Measurements from ENCODE around the gene DPF3.

The DPF3 gene

DNA sequence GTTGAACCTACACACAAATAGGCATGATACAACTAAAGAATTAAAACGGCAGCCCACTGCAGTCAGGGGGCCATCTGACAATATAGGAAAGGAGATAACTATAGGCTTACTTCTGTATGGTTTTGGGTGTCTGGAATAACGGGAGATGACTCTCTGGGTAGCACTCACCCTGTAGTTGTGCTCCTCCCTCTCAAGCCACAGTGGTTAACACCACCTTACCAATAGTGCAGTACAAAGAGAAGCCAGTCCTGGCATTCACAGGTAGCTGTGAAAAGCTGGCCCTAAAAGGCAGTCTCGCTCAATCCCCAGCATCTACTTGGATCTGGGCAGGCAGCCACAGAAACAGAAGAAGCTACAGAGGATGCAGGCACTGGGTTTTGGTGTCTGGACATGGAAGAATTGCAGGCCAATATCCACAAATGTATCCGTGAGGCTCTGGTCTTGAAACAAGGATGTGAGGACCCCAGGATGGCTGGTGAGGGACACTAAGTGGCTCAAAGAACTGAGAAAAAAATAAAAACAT lies 93.0 kb downstream of the DPF3 start:
- no peak for DNase-seq (ENCODE audit: low spot score)

DNA sequence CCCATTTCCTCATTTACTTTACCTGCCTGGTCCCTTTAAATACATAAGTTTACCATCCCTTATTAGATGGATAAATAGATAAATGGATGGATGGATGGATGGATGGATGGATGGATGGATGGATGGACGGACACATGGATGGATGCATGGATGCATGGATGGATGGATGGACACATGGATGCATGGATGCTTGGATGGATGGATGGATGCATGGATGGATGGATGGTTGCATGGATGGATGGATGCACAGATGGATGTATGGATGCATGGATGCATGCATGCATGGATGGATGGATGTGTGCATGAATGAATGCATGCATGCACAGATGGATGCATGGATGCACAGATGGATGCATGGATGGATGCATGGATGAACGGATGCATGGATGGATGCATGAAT lies 93.6 kb downstream of the DPF3 start:
- DNase-seq (ENCODE audit: low spot score) = no peak

DNA sequence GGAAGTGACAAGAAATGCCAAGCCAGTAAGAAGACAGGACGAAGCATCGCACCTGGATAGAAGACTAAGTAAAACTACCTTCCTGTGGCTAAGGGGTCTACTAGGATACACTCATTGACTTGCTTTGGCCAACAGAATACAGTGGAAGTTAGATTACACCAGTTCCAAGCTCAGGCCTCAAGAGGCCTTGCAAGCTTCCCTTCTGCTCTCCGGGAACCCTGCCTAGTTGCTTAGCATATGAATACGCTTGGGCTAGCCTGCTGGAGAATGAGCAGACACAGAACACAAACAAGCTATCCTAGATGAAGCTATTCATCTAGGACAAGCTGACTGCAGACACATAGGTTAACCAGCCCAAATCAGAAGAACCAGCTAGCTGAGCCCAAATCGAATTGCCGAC lies 97.0 kb downstream of the DPF3 start:
- DNase-seq (ENCODE audit: low spot score) = no peak

DNA sequence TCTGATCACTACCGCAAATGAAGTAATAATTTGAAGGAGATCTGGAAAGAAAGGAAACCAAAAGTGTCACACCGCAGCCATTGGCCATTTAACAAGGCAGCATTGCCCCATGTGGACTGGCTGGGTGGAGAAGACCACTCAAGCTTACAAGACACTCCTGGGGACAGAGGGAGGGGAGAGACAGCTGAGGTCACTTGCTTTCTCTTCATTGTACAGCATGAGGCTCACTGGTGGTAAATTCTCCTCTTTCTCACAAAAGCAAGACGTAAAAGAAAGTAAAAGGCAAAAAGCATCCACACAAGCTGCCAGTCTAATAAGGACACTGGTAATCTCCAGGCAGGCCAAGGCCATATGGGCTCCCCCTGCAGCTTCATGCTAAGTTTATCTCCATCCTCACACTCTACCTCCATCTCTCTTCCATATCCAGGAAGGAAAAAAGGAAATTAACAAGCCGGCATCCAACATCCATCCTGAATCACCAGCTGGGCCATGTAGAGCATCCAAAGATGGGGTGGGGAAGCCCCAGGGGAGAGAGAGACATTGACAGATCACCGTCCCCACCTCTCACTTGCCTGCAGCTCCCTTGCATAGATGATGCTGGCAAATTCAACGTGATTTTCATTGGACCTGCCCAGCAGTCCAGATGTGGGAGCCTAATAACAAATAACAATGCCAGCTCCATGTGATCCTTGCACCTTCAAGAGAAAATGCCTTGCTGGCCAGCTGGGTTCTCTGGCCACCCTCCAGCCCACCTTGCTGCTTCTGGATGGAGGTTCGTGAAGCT lies 100.6 kb downstream of the DPF3 start:
- DNase-seq (ENCODE audit: low spot score) = no peak

DNA sequence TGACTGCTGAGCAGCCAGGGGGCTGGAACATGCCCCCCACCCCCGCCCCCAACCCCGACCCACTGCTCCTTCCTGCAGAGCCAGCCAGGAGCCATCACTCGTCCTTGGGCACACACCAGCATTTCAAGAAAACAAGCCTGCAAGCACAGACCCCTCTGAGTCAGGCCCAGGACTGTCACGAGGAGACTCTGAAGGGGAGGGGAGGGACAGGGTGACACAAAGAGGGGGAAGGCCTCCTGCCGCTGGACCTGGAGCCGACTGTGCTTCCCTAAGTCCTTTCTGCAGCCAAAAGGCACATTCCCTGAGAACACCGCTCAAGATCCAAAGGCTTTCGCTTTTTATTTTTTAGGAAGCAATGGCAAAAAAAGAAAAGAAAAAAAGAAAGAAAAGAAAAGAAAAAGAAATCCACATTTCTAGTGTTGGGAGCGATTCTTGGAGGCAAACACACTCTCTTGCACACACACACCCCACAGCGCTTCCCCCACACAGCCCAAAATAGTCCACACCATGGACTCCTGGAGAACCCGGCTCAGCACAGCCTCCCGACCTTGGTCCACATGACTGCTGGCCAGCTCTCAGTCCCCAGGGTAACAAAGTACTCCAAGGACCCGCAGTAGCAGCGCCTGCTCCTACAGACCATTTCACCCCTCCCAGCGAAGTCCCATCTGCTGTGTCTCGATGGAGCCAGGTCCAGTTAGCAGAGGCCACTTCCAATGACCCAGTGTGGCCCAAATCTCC lies 101.7 kb downstream of the DPF3 start:
- DNase-seq (ENCODE audit: low spot score) = no peak

DNA sequence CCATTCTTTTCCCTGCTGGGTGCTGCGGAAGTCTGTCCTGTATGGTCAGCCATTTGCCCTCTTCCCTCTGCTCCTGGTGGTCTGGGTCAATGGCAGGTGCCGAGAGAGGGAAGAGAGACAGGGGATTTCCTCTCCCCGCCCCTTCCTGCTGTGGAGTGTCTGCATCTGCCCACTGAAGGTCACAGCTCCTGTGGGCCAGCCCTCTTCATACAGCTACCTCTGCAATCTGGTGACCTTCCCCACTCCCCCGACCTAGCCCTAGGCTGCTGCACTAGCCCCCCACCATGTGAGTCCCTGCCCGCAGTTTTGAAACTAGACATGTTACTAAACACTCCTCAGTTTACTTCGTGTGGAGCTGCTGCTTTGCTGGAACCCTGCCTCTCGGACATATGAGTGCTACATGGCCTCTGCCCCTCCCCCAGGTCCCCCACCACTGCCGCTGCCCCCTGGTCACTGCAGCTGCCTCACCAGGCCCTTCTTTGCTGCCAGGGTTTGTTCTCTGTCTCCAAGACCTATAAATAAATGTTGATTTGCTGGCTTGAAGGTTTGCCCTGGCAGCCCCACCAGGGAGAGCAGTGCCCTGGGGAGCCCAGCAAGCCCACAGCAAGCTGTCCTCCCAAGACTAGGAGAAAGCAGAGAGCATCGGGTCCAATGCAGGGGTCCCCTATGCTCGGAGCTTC lies 102.9 kb downstream of the DPF3 start:
- DNase-seq (ENCODE audit: low spot score) = no peak

DNA sequence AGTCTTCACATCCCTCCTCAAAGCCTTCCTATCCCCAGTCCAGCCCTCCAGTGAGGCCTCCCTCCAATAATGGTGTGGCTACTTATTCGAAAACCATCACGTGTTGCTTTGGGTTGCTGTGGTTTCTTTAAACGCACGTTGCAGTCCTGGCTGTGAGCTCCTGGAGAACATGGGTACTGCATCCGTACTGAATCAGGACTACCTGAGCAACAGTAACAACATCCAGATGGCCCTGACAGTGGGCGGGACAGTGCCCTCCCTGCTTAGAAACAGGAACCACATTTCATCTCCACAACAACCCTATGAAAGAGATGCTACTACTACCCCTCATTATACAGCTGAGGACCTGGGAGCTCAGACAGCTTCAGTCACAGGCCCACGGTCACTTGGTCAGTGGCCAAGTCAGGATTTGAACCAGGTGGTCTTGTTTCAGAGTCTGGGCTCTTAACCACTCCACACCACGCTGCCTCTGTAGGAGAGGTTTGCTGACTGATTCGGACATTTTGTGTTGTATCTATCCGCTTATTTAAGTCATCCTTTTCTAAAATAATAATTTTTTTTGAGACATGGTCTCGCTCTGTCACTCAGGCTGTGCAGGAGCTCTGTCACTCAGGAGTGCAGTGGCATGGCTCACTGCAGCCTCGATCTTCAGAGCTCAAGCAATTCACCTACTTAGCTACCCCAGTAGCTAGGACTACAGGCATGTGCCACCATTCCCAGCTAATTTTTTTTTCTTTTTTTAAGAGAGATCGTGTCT lies 104.8 kb downstream of the DPF3 start:
- no peak for DNase-seq (ENCODE audit: low spot score)

DNA sequence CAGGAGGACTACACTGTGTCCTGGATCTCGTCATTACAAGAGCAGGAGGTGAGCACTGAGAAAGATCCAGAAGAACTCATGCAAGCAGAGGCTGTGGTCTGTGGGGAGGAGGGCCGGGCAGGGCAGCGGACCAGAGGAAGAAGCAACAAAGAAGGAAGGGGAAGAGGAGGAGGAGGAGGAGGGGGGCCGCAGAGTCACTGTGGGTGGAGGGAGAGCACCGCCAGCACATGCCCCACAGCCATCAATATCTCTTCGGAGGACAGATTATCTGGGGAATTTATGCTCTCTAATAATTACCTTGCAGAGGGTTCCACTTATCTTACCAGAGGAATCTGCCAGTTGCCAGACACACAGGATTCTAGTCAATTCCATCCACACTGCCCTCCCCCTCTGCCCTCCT lies 105.6 kb downstream of the DPF3 start:
- DNase-seq (ENCODE audit: low spot score) = no peak

DNA sequence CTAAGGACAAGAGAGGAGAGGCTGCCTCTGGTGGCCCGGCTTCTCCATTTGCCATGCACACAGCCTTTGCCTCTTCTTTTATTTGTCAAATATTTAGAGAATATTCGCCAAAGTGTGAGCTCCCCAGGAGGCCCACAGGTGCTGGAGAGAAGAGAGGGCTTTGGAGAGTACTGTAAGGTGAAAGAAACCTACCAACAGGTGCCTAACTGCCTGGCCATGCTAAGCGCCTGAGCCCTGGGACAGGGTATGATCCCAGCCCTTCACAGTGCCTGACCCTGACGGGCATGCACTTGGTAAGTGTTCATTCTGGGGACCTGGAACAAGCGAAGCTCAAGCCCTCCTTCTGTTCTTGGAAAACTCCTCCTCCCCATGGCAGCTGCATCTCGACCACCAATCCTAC lies 106.1 kb downstream of the DPF3 start:
- no peak for DNase-seq (ENCODE audit: low spot score)

DNA sequence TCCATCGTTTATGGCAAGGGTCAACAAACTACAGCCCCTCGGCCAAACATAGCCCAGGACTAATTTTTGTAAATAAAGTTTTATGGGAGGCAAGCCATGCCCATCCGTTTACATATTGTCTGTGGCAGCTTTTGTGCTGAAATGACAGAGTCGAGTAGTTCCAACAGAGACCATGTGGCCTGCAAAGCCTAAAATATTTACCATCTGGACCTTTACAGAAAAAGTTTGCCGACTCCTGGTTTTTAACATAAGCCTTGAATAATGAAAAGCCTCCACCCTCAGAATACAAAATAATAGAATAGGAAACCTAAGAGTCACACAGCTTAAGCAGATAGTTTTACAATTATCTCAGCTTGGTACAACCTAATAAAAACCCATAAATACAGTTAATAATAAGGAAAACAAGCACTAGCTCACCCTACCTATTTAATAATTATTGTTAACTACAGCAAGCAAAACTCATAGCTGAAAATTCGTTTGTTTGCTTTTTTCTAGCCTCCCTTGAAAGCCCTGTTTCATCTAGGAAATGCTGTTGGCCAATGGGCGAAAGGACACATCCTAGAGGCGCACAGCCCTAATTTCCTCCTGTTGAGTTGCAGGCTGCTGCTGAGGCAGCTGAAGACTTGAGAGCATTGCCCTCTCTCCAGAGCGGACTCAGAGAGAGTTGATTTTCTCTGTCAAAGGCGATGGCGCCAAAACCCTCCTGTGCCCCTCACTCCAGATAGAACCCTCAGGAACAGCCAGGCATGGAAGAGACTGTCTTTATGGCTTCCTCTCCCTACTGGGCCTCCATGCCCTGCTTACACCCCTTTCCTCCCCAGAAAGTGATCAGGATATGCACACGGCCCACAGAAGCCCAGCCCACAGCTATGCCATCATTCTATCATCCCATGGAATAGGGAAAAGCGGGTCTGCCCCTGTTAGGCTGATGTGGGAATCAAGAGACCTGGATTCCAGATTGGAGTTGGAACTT lies 107.2 kb downstream of the DPF3 start:
- DNase-seq (ENCODE audit: low spot score) = no peak

DNA sequence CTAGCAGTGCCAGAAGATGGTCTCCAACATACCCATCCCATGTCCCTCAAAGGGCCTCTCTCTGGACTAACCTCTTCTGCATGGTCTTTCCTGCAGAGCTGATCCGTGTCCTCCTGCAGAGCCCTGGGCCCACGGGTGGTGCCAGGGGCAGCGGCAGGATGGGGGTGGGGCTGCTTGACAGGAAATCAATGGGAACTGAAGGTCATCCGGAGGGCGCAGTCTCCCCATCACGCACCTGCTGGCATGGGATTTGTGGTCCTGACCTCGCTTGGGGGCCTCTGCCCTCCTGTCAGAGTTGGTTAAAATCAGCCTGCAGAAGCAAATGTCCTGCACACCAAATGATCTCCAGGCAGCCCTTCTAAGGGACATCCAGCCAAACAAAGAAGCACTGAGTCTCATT lies 110.2 kb downstream of the DPF3 start:
- no peak for DNase-seq (ENCODE audit: low spot score)

DNA sequence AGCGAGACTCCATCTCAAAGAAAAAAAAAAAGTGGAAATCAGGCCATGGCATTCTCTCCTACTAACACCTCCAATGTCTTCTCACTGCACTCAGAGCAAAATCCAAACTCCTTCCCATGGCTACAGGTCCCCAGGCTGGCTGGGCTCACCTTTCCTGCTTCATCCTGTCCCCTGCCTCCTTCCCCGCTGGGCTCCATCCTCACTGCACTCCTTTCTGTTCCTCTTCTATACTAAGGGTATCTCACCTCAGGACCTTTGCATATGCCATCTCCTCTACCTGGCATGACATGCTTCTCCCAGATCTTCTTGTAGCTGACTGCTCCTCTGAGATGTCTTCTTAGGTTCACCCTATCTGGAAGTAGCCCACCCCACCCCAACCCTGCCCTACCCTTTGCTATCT lies 111.1 kb downstream of the DPF3 start:
- no peak for DNase-seq (ENCODE audit: low spot score)

DNA sequence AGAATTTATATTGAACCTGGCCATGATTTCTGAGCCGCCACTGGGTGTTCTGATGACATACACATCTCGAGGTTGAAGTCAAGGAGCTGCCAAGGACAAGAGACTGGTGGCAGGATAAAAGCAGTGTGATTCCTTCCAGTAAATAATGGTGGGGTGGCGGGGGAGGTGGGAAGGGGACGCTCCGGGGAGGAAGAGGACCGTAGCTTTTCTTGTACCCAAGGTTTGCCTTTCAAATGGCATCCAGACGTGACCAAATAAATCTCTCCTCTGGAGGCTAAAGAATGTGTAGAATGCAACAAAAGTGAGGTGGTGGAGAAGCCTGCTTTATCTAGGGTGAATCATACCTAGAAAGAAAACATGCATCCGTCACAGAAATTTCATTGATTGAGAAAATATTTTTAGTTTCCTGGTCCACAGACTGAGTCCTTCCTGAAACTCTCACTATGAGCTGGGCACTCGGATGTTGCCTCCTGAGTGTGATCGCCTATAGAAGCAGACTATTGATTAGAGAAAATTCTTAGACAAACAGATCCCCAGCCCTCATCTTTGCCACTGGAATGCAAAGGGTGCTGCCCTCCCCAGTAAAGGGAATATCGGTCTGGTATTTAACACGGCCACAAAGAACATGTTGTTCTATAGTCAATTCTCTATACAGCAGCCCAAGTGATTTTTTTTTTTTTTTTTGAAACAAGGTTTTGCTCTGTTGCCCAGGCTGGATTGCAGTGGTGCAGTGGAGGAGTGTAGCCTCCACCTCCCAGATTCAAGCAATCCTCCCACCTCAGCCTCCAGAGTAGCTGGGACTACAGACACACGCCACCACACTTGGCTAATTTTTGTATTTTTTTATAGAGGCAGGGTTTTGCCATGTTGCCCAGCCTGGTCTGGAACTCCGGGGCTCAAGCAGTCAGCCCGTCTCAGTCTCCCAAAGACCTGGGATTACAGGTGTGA lies 112.1 kb downstream of the DPF3 start:
- peak; percentile 19 for DNase-seq (ENCODE audit: low spot score)

DNA sequence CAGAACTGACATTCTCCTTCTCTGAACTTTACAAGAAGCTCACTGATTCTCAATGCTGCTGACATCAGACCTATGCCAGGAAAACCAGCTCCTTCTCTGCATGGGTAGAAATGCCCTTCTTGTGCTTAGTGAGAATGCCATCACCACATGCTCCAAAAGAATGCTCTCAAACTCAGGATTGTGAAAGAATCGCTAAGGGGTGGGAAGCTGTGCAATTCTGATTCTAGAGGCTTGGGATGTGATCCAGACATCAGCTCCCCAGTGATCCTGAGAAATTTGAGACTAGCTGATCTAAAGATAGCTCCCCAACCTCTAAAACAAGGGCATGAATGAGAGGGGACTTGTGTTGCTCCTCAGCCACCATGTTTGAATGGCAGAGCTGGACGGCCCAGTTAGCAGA lies 113.2 kb downstream of the DPF3 start:
- DNase-seq (ENCODE audit: low spot score) = no peak

DNA sequence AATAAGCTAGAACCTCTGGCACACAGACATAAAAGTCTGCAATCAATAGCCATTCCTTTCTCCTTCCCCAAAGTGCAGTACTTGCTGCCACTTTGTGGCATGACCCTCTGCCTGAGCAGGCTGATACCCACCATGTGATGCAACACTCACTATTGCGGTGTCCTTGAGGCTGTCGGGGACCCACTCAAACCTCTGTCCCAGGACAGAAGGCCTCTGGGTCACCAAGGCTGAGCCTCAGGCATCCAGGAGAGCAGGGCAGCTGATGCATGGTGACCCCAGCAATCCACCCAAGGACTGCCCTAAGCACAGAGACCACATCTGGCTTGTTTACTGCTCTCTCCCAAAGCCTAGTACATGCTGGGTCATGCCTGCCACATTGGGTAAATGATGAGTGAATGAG lies 114.2 kb downstream of the DPF3 start:
- DNase-seq (ENCODE audit: low spot score) = no peak

DNA sequence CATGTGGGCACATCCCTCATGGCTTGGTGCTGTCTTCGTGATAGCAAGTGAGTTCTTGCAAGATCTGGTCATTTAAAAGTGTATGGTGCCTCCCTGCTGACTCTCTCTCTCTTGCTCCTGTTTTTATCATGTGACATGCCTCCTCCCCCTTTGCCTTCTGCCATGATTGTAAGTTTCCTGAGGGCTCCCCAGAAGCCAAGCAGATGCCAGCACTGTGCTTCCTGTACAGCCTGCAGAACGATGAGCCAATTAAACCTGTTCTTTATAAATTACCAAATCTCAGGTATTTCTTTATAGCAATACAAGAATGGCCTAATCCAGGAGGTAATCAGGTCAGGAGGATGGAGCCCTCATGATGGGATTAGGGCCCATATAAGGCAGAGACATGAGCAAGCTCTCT lies 116.3 kb downstream of the DPF3 start:
- DNase-seq (ENCODE audit: low spot score) = no peak

DNA sequence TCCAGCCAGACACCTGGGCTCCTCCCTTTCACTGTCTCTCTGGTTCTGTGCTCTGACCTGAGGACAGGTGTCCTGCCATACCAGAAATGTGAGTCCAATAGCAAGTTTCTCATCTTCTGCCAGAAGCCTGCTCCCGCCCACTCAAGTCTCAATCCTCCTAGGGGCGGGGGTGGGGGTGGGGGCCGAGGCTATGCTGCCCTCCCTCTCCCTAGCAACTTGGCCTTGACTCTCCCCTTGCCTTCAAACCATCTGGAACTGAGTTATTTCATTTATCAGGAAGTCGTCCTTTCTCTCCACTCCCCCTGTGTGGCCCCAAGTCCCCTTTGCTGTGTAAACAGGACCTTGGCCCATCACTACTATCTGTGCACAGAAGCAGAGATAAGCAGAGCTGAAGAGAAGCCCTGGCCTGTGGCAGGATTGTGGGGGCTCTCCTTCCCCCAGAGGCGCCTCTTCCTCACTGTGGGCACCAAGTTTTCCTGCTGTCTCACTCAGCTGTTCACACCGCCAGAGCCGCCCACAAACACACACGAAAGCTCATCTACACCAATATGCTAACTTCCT lies 117.1 kb downstream of the DPF3 start:
- DNase-seq (ENCODE audit: low spot score) = no peak

DNA sequence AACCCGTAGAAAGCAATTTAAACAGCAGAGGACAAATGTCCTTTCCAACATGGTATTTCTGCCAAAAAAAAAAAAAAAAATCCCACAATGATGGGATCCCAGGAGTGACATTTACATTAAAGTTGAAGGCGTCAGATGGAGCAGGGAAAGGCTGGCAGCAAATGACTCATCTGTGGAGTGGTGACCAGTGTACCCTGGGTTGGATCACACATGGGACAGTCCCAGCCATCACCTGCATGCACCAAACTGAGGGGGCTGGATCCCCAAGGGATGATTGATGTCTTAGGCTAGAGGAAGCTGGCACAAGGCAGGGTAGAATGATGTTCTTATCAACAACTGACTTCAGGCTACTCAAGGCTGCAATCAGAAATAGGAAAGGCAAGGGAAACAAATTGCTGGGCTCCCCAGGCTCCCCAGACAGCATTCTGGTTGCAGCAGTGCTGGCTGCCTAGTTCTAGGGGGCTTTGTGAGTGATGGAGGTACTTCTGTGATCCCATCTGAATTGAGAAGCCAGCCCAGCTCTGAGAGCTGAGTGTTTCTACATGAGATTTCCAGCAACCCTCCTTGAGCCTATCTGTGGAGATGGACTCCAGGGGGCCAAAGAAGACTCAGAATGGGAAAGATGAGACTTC lies 117.9 kb downstream of the DPF3 start:
- no peak for DNase-seq (ENCODE audit: low spot score)

Data from HuH-7.5 (cell line).